HUES64 (cell line): ENCODE measurements around the gene CRMP1.

Experiments
- H3K27ac ChIP-seq: 2 replicates; pipeline ENCODE4 v1.7.0; 2013; ENCODE audit warnings: low read depth, low read length, inconsistent platforms
- H3K27me3 ChIP-seq: 2 replicates; pipeline ENCODE4 v1.6.1; 2013; ENCODE audit warnings: mild to moderate bottlenecking, low read length; ENCODE audit not compliant: insufficient read depth
- H3K36me3 ChIP-seq: 2 replicates; pipeline ENCODE4 v1.6.1; 2013; ENCODE audit warnings: mild to moderate bottlenecking, low read length; ENCODE audit not compliant: insufficient read depth
- H3K4me1 ChIP-seq: 2 replicates; pipeline ENCODE4 v1.6.1; 2013; ENCODE audit warnings: mild to moderate bottlenecking, low read length, moderate library complexity; ENCODE audit not compliant: insufficient read depth
- H3K4me3 ChIP-seq: 2 replicates; pipeline ENCODE4 v1.5.1; 2013; ENCODE audit warnings: mild to moderate bottlenecking, low read length, moderate library complexity
- H3K9ac ChIP-seq: 2 replicates; pipeline ENCODE4 v1.6.1; 2013; ENCODE audit warnings: mild to moderate bottlenecking, low read depth, low read length
- H3K9me3 ChIP-seq: 2 replicates; pipeline ENCODE4 v1.6.1; 2013; ENCODE audit warnings: low read depth, low read length; ENCODE audit not compliant: insufficient read depth
- WGBS: fragments of 150-250, 120-280 bp; methylation state at CpG from one replicate; pipeline ENCODE4 v1.1.7; 2013; ENCODE audit warnings: missing lambda C conversion rate; 5-methylcytosine and 5-hydroxymethylcytosine counted together

The CRMP1 gene

GRCh38 chr4:5776510-5776909 lies 116.4 kb downstream of the CRMP1 start:
- Histone ChIP-seq H3K36me3 (peaks cover 18% of the 10 kb centered on the region; the same call in 1 of the 2 replicates), H3K9ac (no peak overlapping the region), H3K9me3 (peaks cover 26% of the 10 kb centered on the region), H3K27ac (no peak overlapping the region), H3K4me1 (no peaks in the 10 kb centered on the region; the same call in 1 of the 2 replicates), H3K27me3 (no peaks in the 10 kb centered on the region), H3K4me3 (no peak overlapping the region)
- WGBS: 97% methylated on average over 1 of the region's 1 CpG

- peaks cover 25% of the 10 kb centered on the region for H3K36me3 ChIP-seq
- H3K27ac ChIP-seq: no peak overlapping the region
- no peak overlapping the region for H3K9ac ChIP-seq
- no peaks in the 10 kb centered on the region; the same call in 1 of the 2 replicates for H3K4me1 ChIP-seq
- H3K4me3 ChIP-seq: no peak overlapping the region
- H3K9me3 ChIP-seq: peaks cover 36% of the 10 kb centered on the region
- 92% methylated on average over 2 of the region's 2 CpGs for WGBS
- no peaks in the 10 kb centered on the region for H3K27me3 ChIP-seq
Measured at GRCh38 chr4:5774416-5775036, 118.4 kb downstream of the CRMP1 start.

GRCh38 chr4:5773271-5773555 lies 119.7 kb downstream of the CRMP1 start:
- Histone ChIP-seq H3K27ac (no peak overlapping the region), H3K36me3 (peaks cover 36% of the 10 kb centered on the region), H3K4me3 (no peak overlapping the region), H3K4me1 (no peaks in the 10 kb centered on the region; the same call in 1 of the 2 replicates), H3K27me3 (no peaks in the 10 kb centered on the region), H3K9ac (no peak overlapping the region), H3K9me3 (peaks cover 48% of the 10 kb centered on the region)
- WGBS: 98% methylated on average over 2 of the region's 2 CpGs

- Histone ChIP-seq H3K36me3 (peaks cover 41% of the 10 kb centered on the region), H3K4me3 (no peak overlapping the region), H3K4me1 (no peaks in the 10 kb centered on the region; the same call in 1 of the 2 replicates), H3K9me3 (peaks cover 53% of the 10 kb centered on the region), H3K27ac (no peak overlapping the region), H3K27me3 (no peaks in the 10 kb centered on the region), H3K9ac (no peak overlapping the region)
- WGBS: 89% methylated on average over 9 of the region's 9 CpGs
Measured at GRCh38 chr4:5772528-5773270, 120.2 kb downstream of the CRMP1 start.
